Measurements from ENCODE around the gene ZNF639.

The ZNF639 gene

DNA sequence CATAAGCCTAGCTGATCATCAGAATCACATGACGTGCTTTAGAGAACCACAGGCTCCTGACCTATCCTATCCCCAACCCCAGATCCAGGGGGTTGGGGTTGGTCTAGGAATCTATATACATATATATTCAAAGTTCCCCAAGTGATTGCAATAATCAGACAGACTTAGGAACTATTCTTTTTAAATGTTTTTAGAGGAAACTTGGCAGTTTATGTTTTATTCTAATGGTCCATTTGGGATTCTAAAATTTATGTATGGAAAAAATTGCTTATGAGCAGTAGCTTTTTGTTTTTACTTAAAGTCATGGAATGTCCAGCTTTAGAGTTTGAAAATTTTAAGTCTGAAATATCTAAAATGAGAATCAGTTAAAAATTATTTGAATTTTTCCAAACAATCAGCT lies 46.8 kb downstream of the ZNF639 start:
- Histone ChIP-seq H3K4me1 (ENCODE audit: control insufficient read depth, insufficient read depth, low read length) (no peaks in the 10 kb centered on the region), H3K36me3 (ENCODE audit: control insufficient read depth in 2 of 2, insufficient read depth in 1 of 2, low read length in 2 of 2) (peaks cover 3 to 41% of the 10 kb centered on the region in 2 experiments), H3K9me3 (ENCODE audit: control insufficient read depth, insufficient read depth, low read depth, low read length) (no peaks in the 10 kb centered on the region), H3K27ac (ENCODE audit: extremely low read depth, low read depth, low read length) (no peak overlapping the region), H3K4me3 (ENCODE audit: low read depth, low read length) (no peak overlapping the region)
- CTCF ChIA-PET: no interaction called here
- POLR2A ChIA-PET: no interaction called here
- TF ChIP-seq ZNF416 (tag by site-specific recombination; IDR thresholded peaks at IDR 0.05) (no peak), SETDB1 (IDR thresholded peaks at IDR 0.05; ENCODE audit: insufficient read length, low read length) (no peak), ZNF830 (tag by site-specific recombination; IDR thresholded peaks at IDR 0.05; ENCODE audit: low read depth) (no peak), ZNF48 (tag by site-specific recombination; IDR thresholded peaks at IDR 0.05) (no peak), HOXA7 (CRISPR knock-in tag; IDR thresholded peaks at IDR 0.05; ENCODE audit: borderline replicate concordance) (no peak), MZF1 (tag by site-specific recombination; IDR thresholded peaks at IDR 0.05; ENCODE audit: borderline replicate concordance) (no peak), SP3 (tag by site-specific recombination; IDR thresholded peaks at IDR 0.05) (no peak), ZNF677 (tag by site-specific recombination; IDR thresholded peaks at IDR 0.05) (no peak), ZNF670 (tag by site-specific recombination; IDR thresholded peaks at IDR 0.05; ENCODE audit: low read depth) (no peak), KLF7 (tag by site-specific recombination; IDR thresholded peaks at IDR 0.05; ENCODE audit: borderline replicate concordance) (no peak)
- TF ChIP-seq, protein P1, sequence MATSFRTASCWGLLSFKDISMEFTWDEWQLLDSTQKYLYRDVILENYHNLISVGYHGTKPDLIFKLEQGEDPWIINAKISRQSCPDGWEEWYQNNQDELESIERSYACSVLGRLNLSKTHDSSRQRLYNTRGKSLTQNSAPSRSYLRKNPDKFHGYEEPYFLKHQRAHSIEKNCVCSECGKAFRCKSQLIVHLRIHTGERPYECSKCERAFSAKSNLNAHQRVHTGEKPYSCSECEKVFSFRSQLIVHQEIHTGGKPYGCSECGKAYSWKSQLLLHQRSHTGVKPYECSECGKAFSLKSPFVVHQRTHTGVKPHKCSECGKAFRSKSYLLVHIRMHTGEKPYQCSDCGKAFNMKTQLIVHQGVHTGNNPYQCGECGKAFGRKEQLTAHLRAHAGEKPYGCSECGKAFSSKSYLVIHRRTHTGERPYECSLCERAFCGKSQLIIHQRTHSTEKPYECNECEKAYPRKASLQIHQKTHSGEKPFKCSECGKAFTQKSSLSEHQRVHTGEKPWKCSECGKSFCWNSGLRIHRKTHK (tag by site-specific recombination; IDR thresholded peaks at IDR 0.05): no peak
- TF ChIP-seq, protein P2, sequence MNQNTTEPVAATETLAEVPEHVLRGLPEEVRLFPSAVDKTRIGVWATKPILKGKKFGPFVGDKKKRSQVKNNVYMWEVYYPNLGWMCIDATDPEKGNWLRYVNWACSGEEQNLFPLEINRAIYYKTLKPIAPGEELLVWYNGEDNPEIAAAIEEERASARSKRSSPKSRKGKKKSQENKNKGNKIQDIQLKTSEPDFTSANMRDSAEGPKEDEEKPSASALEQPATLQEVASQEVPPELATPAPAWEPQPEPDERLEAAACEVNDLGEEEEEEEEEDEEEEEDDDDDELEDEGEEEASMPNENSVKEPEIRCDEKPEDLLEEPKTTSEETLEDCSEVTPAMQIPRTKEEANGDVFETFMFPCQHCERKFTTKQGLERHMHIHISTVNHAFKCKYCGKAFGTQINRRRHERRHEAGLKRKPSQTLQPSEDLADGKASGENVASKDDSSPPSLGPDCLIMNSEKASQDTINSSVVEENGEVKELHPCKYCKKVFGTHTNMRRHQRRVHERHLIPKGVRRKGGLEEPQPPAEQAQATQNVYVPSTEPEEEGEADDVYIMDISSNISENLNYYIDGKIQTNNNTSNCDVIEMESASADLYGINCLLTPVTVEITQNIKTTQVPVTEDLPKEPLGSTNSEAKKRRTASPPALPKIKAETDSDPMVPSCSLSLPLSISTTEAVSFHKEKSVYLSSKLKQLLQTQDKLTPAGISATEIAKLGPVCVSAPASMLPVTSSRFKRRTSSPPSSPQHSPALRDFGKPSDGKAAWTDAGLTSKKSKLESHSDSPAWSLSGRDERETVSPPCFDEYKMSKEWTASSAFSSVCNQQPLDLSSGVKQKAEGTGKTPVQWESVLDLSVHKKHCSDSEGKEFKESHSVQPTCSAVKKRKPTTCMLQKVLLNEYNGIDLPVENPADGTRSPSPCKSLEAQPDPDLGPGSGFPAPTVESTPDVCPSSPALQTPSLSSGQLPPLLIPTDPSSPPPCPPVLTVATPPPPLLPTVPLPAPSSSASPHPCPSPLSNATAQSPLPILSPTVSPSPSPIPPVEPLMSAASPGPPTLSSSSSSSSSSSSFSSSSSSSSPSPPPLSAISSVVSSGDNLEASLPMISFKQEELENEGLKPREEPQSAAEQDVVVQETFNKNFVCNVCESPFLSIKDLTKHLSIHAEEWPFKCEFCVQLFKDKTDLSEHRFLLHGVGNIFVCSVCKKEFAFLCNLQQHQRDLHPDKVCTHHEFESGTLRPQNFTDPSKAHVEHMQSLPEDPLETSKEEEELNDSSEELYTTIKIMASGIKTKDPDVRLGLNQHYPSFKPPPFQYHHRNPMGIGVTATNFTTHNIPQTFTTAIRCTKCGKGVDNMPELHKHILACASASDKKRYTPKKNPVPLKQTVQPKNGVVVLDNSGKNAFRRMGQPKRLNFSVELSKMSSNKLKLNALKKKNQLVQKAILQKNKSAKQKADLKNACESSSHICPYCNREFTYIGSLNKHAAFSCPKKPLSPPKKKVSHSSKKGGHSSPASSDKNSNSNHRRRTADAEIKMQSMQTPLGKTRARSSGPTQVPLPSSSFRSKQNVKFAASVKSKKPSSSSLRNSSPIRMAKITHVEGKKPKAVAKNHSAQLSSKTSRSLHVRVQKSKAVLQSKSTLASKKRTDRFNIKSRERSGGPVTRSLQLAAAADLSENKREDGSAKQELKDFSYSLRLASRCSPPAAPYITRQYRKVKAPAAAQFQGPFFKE (tag by site-specific recombination; IDR thresholded peaks at IDR 0.05; ENCODE audit: borderline replicate concordance): no peak
- TF ChIP-seq, protein P3, sequence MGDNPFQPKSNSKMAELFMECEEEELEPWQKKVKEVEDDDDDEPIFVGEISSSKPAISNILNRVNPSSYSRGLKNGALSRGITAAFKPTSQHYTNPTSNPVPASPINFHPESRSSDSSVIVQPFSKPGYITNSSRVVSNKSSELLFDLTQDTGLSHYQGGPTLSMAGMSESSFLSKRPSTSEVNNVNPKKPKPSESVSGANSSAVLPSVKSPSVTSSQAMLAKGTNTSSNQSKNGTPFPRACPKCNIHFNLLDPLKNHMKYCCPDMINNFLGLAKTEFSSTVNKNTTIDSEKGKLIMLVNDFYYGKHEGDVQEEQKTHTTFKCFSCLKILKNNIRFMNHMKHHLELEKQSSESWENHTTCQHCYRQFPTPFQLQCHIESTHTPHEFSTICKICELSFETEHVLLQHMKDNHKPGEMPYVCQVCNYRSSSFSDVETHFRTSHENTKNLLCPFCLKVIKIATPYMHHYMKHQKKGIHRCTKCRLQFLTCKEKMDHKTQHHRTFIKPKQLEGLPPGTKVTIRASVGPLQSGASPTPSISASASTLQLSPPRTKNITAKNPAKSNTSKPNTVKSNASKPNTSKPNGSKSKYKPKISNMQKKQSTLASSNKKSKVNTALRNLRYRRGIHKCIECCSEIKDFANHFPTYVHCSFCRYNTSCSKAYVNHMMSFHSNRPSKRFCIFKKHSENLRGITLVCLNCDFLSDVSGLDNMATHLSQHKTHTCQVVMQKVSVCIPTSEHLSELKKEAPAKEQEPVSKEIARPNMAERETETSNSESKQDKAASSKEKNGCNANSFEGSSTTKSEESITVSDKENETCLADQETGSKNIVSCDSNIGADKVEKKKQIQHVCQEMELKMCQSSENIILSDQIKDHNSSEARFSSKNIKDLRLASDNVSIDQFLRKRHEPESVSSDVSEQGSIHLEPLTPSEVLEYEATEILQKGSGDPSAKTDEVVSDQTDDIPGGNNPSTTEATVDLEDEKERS (tag by site-specific recombination; IDR thresholded peaks at IDR 0.05): no peak

DNA sequence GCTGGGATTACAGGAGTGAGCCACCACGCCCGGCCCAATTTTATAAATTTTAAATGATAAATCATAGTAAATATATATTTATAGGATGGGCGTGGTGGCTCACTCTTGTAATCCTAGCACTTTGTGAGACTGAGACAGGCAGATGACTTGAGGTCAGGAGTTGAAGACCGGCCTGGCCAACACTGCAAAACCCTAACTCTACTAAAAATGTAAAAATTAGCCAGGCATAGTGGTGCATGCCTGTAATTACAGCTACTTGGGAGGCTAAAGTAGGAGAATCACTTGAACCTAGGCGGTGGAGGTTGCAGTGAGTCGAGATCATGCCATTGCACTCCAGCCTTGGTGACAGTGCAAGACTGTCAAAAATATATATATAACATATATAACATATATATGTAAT lies 51.1 kb downstream of the ZNF639 start:
- ChIA-PET CTCF (no interaction called here), POLR2A (interaction anchor here (0.8 kb wide), 1 partner anchor 27 kb away, joined by 3 read pairs; the partner anchor contains the start of gene MFN1)
- no peaks in the 10 kb centered on the region for H3K9me3 ChIP-seq (ENCODE audit: control insufficient read depth, insufficient read depth, low read depth, low read length)
- H3K27ac ChIP-seq (ENCODE audit: extremely low read depth, low read depth, low read length): no peak overlapping the region
- peaks cover 7 to 43% of the 10 kb centered on the region in 2 experiments for H3K36me3 ChIP-seq (ENCODE audit: control insufficient read depth in 2 of 2, insufficient read depth in 1 of 2, low read length in 2 of 2)
- no peak overlapping the region for H3K4me3 ChIP-seq (ENCODE audit: low read depth, low read length)
- TF ChIP-seq ZNF664 (tag by site-specific recombination; IDR thresholded peaks at IDR 0.05) (no peak), MZF1 (tag by site-specific recombination; IDR thresholded peaks at IDR 0.05; ENCODE audit: borderline replicate concordance) (no peak), ZNF175 (tag by site-specific recombination; IDR thresholded peaks at IDR 0.05) (no peak), KLF9 (tag by site-specific recombination; IDR thresholded peaks at IDR 0.05; ENCODE audit: low read depth) (no peak), ZBTB21 (tag by site-specific recombination; IDR thresholded peaks at IDR 0.05) (no peak)
- H3K4me1 ChIP-seq (ENCODE audit: control insufficient read depth, insufficient read depth, low read length): no peaks in the 10 kb centered on the region

All from HEK293 (cell line).